Ovary (tissue), 9 donors: ENCODE measurements around the gene CDC14A. TPM values are rescaled to one million over a fixed set of nuclear protein-coding genes. Genes with fewer than 3 reads are reported as not detected.
"Not testable (repeated sequence)": the region's sequence is repeated elsewhere in the genome, so short reads cannot be mapped to it uniquely, and the experiment has no call there.

Experiments used
- DNase-seq, 5 donors: peaks; one replicate each; pipeline ENCODE4 v3.0.0-alpha.2; 2019 to 2020
- H3K27ac ChIP-seq, 2 donors: fragments of 200-600 bp; one replicate each; pipeline versions ENCODE4 v1.5.1 to v1.8.0; 2019 to 2022
- H3K27me3 ChIP-seq: fragments of 200-600 bp; one replicate; pipeline ENCODE4 v1.8.0; 2022
- H3K36me3 ChIP-seq: fragments of 200-600 bp; sonication (generic); one replicate; pipeline ENCODE4 v1.5.1; 2019
- H3K4me1 ChIP-seq: one replicate; pipeline ENCODE4 v1.8.1; 2013; ENCODE audit warnings: mild to moderate bottlenecking, moderate library complexity; ENCODE audit not compliant: insufficient read depth
- H3K4me3 ChIP-seq: fragments of 200-600 bp; sonication (generic); one replicate; pipeline ENCODE4 v1.5.1; 2017
- H3K9me3 ChIP-seq, 2 donors: fragments of 200-600 bp in 1 of 2; sonication (generic) in 1 of 2; one replicate each; pipeline versions ENCODE4 v1.5.1 to v1.8.1; 2013 to 2019; ENCODE audit warnings: mild to moderate bottlenecking in 1 of 2, moderate library complexity in 1 of 2
- EP300 ChIP-seq: sonication (generic); formaldehyde crosslinking; IDR thresholded peaks from one replicate; pipeline ENCODE4 v1.6.1; 2017; ENCODE audit warnings: antibody characterized with exemption
- POLR2A ChIP-seq: fragments of 450-650 bp; IDR thresholded peaks from one replicate; pipeline ENCODE4 v1.6.1; 2017; ENCODE audit warnings: antibody characterized with exemption, mild to moderate bottlenecking, moderate library complexity
- WGBS, 3 donors: extraction: QIAGEN DNeasy Blood & Tissue Kit in 1 of 3; methylation state at CpG; one replicate each; pipeline versions ENCODE4 v1.1.5 to v1.1.7; 2013 to 2017; 5-methylcytosine and 5-hydroxymethylcytosine counted together
- intact Hi-C, 4 donors: fragments of 100-400 bp; cut with DNase I; formaldehyde crosslinking; loops; one replicate each; pipeline versions ENCODE4 v1.11.0 to v1.15.1; 2022 to 2023
- polyA plus RNA-seq, 2 donors: library from polyadenylated mRNA; stranded (reverse); fragments of 200-250 nt in 1 of 2; fragments of 350-450 nt in 1 of 2; fragmentation: Illumina TruSeq in 1 of 2; extraction: RNeasy Lipid Tissue Mini Kit (QIAGEN cat#74804) in 1 of 2; gene quantifications; one replicate each; pipeline ENCODE4 v1.2.3, GENCODE V29; 2013 to 2014
- total RNA-seq, 7 donors: library from RNA; depleted of rRNA in 2 of 7; stranded (reverse); fragments of >200 nt in 2 of 7; fragmentation: NEBNext Ultra II Directional in 3 of 7; extraction: Animal tissue kit (Norgen Biotek cat#: 25700) in 3 of 7; gene quantifications; one replicate each; pipeline versions ENCODE4 v1.1.0 to v1.2.4, GENCODE V29; 2016 to 2023
- TF ChIP-seq, protein P1 (sequence below), 3 donors: fragments of 450-650 bp in 2 of 3; fragments of 200-600 bp in 1 of 3; IDR thresholded peaks; one replicate each; pipeline versions ENCODE4 v1.5.1 to v1.8.0; 2016 to 2022; ENCODE audit warnings: antibody characterized with exemption in 3 of 3, mild to moderate bottlenecking in 1 of 3
- donor health status: DM: no; HTN: no; CAD: no; lungs with moderate emphysema.
- donor health status: DM: no; HTN: no; CAD: no.
- donor health status: Bipolar disorder and iron deficiency.
- donor health status: DM: yes; HTN: yes; CAD: no.
- donor health status: DM: no; HTN: no; CAD: no.
- donor health status: DM: yes; HTN: yes; CAD: no.

CDC14A gene
- total and polyA plus RNA-seq, 9 donors, result 4.6 to 47.4 (median 8.6) TPM

DNA sequence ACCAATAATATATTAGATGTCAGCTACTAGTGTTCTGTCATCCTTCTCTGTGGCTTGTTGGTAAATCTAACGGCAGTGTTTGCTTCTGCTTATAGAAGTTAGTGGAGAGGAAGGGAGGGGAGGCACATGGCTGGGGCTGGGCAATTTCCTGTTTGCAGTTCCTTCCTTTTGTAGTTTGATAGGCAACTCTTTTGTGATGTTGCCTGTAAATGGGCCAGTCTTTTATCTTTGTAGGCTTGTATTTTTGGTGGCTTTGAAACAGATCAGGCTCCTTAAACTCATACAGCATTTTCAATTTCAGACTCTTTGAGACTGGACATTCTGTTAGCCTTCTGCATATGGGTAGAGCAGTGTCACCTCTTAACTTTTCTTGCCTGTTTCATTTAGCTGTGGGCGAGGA, 48.1 kb downstream of the CDC14A start:
- Histone ChIP-seq H3K4me3 (no peak overlapping the region), H3K27ac (no peak overlapping the region), H3K27me3 (no peaks in the 10 kb centered on the region), H3K9me3 (no peaks in the 10 kb centered on the region), H3K4me1 (no peaks in the 10 kb centered on the region), H3K36me3 (no peaks in the 10 kb centered on the region)
- 69 to 84% (median 77%) methylated on average over 2 of the region's 2 CpGs for WGBS, 3 donors
- DNase-seq, result no peak
- intact Hi-C loops, result loop anchor here in 1 of 4 donors (10.0 kb wide), 1 partner anchor 1446 kb away; no protein-coding TSS in a partner anchor
- TF ChIP-seq, protein P1, sequence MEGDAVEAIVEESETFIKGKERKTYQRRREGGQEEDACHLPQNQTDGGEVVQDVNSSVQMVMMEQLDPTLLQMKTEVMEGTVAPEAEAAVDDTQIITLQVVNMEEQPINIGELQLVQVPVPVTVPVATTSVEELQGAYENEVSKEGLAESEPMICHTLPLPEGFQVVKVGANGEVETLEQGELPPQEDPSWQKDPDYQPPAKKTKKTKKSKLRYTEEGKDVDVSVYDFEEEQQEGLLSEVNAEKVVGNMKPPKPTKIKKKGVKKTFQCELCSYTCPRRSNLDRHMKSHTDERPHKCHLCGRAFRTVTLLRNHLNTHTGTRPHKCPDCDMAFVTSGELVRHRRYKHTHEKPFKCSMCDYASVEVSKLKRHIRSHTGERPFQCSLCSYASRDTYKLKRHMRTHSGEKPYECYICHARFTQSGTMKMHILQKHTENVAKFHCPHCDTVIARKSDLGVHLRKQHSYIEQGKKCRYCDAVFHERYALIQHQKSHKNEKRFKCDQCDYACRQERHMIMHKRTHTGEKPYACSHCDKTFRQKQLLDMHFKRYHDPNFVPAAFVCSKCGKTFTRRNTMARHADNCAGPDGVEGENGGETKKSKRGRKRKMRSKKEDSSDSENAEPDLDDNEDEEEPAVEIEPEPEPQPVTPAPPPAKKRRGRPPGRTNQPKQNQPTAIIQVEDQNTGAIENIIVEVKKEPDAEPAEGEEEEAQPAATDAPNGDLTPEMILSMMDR (IDR thresholded peaks at IDR 0.05), result no peak
- TF ChIP-seq EP300 (no peak), POLR2A (no peak)

DNA sequence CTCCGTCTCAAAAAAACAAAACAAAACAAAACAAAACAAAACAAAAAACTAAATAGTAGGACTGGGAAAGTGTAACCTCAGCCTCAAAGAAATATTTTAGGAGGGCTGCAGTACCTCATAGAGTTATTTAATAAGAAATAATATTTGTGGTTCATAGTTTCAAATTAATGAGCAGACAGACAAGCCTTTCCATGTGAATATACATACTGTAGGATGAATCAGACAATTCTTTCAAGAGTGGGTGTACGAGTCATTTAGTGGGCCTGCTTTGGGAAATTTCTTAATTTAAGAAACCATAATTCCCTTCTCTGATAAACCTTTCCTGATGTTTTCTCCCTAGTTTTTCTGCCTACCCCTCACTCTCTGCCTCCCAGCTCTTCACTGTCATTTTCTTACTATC, 52.5 kb downstream of the CDC14A start:
- no peaks in the 10 kb centered on the region for H3K36me3 ChIP-seq
- intact Hi-C loops, result loop anchor here in 1 of 4 donors (10.0 kb wide), 1 partner anchor 1450 kb away; no protein-coding TSS in a partner anchor
- TF ChIP-seq, protein P1 (IDR thresholded peaks at IDR 0.05), result no peak
- TF ChIP-seq EP300 (no peak), POLR2A (no peak)
- H3K4me3 ChIP-seq, result no peak overlapping the region
- no peaks in the 10 kb centered on the region for H3K27me3 ChIP-seq
- 69 to 80% (median 76%) methylated on average over 2 of the region's 2 CpGs for WGBS, 3 donors
- H3K9me3 ChIP-seq, result no peaks in the 10 kb centered on the region
- DNase-seq, result no peak
- no peak overlapping the region for H3K27ac ChIP-seq
- no peaks in the 10 kb centered on the region for H3K4me1 ChIP-seq

DNA sequence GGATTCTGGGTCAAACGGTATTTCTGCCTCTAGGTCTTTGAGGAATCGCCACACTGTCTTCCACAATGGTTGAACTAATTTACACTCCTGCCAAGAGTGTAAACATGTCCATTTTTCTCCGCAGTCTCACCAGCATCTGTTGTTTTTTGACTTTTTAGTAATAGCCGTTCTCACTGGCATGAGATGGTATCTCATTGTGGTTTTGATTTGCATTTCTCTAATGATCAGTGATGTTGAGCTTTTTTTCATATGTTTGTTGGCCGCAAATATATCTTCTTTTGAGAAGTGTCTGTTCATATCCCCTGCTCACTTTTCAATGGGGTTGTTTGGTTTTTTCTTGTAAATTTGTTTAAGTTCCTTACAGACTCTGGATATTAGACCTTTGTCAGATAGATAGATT, 53.6 kb downstream of the CDC14A start:
- WGBS, 3 donors, result 96 to 99% (median 97%) methylated on average over 5 of the region's 5 CpGs

DNA sequence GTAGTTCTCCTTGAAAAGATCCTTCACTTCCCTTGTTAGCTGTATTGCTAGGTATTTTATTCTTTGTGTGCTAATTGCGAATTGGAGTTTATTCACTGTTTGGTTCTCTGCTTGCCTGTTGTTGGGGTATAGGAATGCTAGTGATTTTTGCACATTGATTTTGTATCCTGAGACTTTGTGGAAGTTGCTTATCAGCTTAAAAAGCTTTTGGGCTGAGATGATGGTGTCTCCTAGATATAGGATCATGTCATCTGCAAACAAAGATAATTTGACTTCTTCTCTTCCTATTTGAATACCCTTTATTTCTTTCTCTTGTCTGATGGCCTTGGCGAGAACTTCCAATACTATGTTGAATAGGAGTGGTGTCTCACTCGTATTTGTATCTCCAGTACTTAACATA, 55.1 kb downstream of the CDC14A start:
- H3K36me3 ChIP-seq, H3K9me3 ChIP-seq, H3K27ac ChIP-seq, H3K4me3 ChIP-seq, DNase-seq, H3K27me3 ChIP-seq, H3K4me1 ChIP-seq: not testable (repeated sequence)
- intact Hi-C loops, result loop anchor here in 1 of 4 donors (10.0 kb wide), 1 partner anchor 1453 kb away; no protein-coding TSS in a partner anchor
- 97 to 98% (median 97%) methylated on average over 3 of the region's 3 CpGs for WGBS, 3 donors

More for the DNA sequence above, 53.6 kb downstream of the CDC14A start:
- H3K4me3 ChIP-seq, H3K4me1 ChIP-seq, DNase-seq, H3K9me3 ChIP-seq, H3K27ac ChIP-seq, H3K36me3 ChIP-seq, H3K27me3 ChIP-seq: not testable (repeated sequence)
- intact Hi-C loops, result loop anchor here in 1 of 4 donors (10.0 kb wide), 1 partner anchor 1451 kb away; no protein-coding TSS in a partner anchor

DNA sequence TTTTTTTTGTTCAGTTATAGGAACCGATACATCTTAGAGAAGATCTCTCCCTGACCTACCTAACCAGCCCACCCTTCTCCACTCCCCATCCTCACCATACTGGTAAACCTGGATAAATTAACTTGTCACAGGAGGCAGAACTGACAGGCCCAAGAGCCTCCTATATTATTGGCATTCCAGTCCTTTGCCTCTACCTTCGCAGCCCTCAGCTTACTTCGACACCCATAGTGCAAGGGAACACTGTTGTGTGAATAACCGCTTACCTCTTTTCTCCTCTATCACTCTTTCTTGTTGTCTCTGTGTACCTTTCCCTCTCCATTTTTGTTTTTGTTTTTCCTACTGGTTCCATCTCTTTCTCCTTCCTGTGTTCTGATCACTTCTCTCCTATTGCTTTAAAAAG, 58.7 kb downstream of the CDC14A start:
- TF ChIP-seq EP300 (no peak), POLR2A (no peak)
- TF ChIP-seq, protein P1 (IDR thresholded peaks at IDR 0.05), result no peak
- 94 to 95% (median 95%) methylated on average over 4 of the region's 4 CpGs for WGBS, 3 donors
- Histone ChIP-seq H3K4me1 (peaks cover 1% of the 10 kb centered on the region), H3K36me3 (no peaks in the 10 kb centered on the region), H3K4me3 (no peak overlapping the region), H3K27me3 (no peaks in the 10 kb centered on the region), H3K9me3 (no peaks in the 10 kb centered on the region), H3K27ac (no peak overlapping the region)
- intact Hi-C loops, result loop anchor here in 1 of 4 donors (5.0 kb wide), 1 partner anchor 716 kb away; no protein-coding TSS in a partner anchor
- no peak for DNase-seq
